ENCODE data around the gene METTL16. TPM values are rescaled to one million over a fixed set of nuclear protein-coding genes. Genes with fewer than 3 reads are reported as not detected.

The METTL16 gene
- total and polyA plus RNA-seq, 2 experiments from 2014 or later, result 40.1 to 80.8 TPM

- H3K36me3 Mint-ChIP-seq (ENCODE audit: low read depth), result peaks cover 59% of the 10 kb centered on the region
- Histone ChIP-seq H3K4me2 (no peak overlapping the region), H3K27me3 (ENCODE audit: insufficient read depth) (no peaks in the 10 kb centered on the region), H4K20me1 (replicated peaks; ENCODE audit: insufficient read depth) (0 out of 2 replicates have a peak, but pooled peaks cover 5% of the 10 kb centered on the region), H3K36me3 (ENCODE audit: insufficient read depth) (peaks cover 28% of the 10 kb centered on the region), H3K4me1 (ENCODE audit: insufficient read depth) (no peaks in the 10 kb centered on the region), H3K79me2 (replicated peaks; ENCODE audit: insufficient read depth) (peaks cover 7% of the 10 kb centered on the region; the same call in 1 of the 2 replicates), H3K27ac (ENCODE audit: low read depth) (no peak overlapping the region), H2AFZ (no peak overlapping the region), H3K9me2 (ENCODE audit: insufficient read depth) (no peaks in the 10 kb centered on the region), H3K4me3 (no peak overlapping the region), H3F3A (replicated peaks; ENCODE audit: low read depth) (0 out of 2 replicates have a peak, but pooled peaks cover under 1% of the 10 kb centered on the region)
- no peak overlapping the region for H3K4me3 Mint-ChIP-seq
- H3K9me3 Mint-ChIP-seq, result peaks cover 9% of the 10 kb centered on the region
- H3K27me3 Mint-ChIP-seq (ENCODE audit: insufficient read depth, low read depth, poor library complexity), result no peaks in the 10 kb centered on the region
- H3K27ac Mint-ChIP-seq, result no peak overlapping the region
- H3K4me1 Mint-ChIP-seq, result peaks cover under 1% of the 10 kb centered on the region; the same call in 1 of the 3 replicates
- TF ChIP-seq EZH2phosphoT487 (IDR thresholded peaks at IDR 0.05; ENCODE audit: unreplicated experiment), result no peak
- TF ChIP-seq CREB1 (CRISPR knock-in tag; IDR thresholded peaks at IDR 0.05; ENCODE audit: low read depth), result no peak
- TF ChIP-seq CTCF (conservative IDR thresholded peaks at IDR 0.05; ENCODE audit: low read depth in 2 of 2), result no peak
- no peak for TF ChIP-seq ZNF114 (CRISPR knock-in tag; IDR thresholded peaks at IDR 0.05)
- no peak for TF ChIP-seq POLR2AphosphoS5 (IDR thresholded peaks at IDR 0.05; ENCODE audit: low read depth)
- no peak for TF ChIP-seq REST (IDR thresholded peaks at IDR 0.05; ENCODE audit: unreplicated experiment)
- no peak for TF ChIP-seq ETS1 (IDR thresholded peaks at IDR 0.05)
- TF ChIP-seq ZNF462 (CRISPR knock-in tag; IDR thresholded peaks at IDR 0.05), result no peak
- no peak for TF ChIP-seq NANOG (IDR thresholded peaks at IDR 0.05; ENCODE audit: borderline replicate concordance)
- TF ChIP-seq ZNF331 (CRISPR knock-in tag; IDR thresholded peaks at IDR 0.05; ENCODE audit: low read depth), result no peak
- TF ChIP-seq JUNB (IDR thresholded peaks at IDR 0.05; ENCODE audit: unreplicated experiment), result no peak
- TF ChIP-seq STAT1 (IDR thresholded peaks at IDR 0.05; ENCODE audit: unreplicated experiment), result no peak
- TF ChIP-seq EZH2 (IDR thresholded peaks at IDR 0.05; ENCODE audit: low read depth, unreplicated experiment), result no peak
- no peak for ATAC-seq
- DNase-seq (ENCODE audit: low spot score), result no peak
These were observed 69.5 kb downstream of the METTL16 start for GRCh38 chr17:2442166-2442565.

All from GM23338 (cell line).